Liver (tissue), 9 donors: Measurements from ENCODE around the gene TTC34. TPM values are rescaled to one million over a fixed set of nuclear protein-coding genes. Genes with fewer than 3 reads are reported as not detected.

Experiments
- DNase-seq: peaks from one replicate; pipeline ENCODE4 v3.0.0-alpha.2; 2017; ENCODE audit warnings: low spot score
- H3K27ac ChIP-seq, 2 donors: one replicate each; pipeline ENCODE4 v1.7.0; 2013; ENCODE audit warnings: inconsistent platforms in 2 of 2, low read length in 2 of 2, control low read depth in 1 of 2, low read depth in 1 of 2, mild to moderate bottlenecking in 1 of 2
- H3K27me3 ChIP-seq, 4 donors: one replicate each; pipeline versions ENCODE4 v1.6.1 to v1.7.0; 2013; ENCODE audit warnings: low read length in 3 of 4, inconsistent platforms in 1 of 4, mild to moderate bottlenecking in 1 of 4, moderate library complexity in 1 of 4; ENCODE audit not compliant: control insufficient read depth in 4 of 4, insufficient read depth in 4 of 4
- H3K36me3 ChIP-seq, 4 donors: one replicate each; pipeline versions ENCODE4 v1.6.1 to v1.7.0; 2013; ENCODE audit warnings: low read length in 3 of 4, mild to moderate bottlenecking in 3 of 4, low read depth in 1 of 4, moderate library complexity in 1 of 4; ENCODE audit not compliant: control insufficient read depth in 4 of 4, insufficient read depth in 3 of 4
- H3K4me1 ChIP-seq, 4 donors: one replicate each; pipeline versions ENCODE4 v1.6.1 to v1.7.0; 2013; ENCODE audit warnings: low read length in 3 of 4, mild to moderate bottlenecking in 3 of 4, moderate library complexity in 1 of 4; ENCODE audit not compliant: control insufficient read depth in 4 of 4, insufficient read depth in 4 of 4
- H3K4me3 ChIP-seq, 3 donors: one replicate each; pipeline versions ENCODE4 v1.6.1 to v1.7.0; 2013; ENCODE audit warnings: low read length in 3 of 3, control low read depth in 1 of 3, low read depth in 1 of 3, mild to moderate bottlenecking in 1 of 3
- H3K9ac ChIP-seq, 2 donors: one replicate each; pipeline ENCODE4 v1.7.0; 2013; ENCODE audit warnings: low read length in 2 of 2, mild to moderate bottlenecking in 2 of 2, moderate library complexity in 2 of 2, control low read depth in 1 of 2, low read depth in 1 of 2
- H3K9me3 ChIP-seq, 4 donors: one replicate each; pipeline versions ENCODE4 v1.6.1 to v1.7.0; 2013; ENCODE audit warnings: low read length in 3 of 4; ENCODE audit not compliant: control insufficient read depth in 4 of 4
- ATF3 ChIP-seq: IDR thresholded peaks from 2 replicates; pipeline ENCODE4 v1.6.1; 2016; ENCODE audit warnings: antibody characterized with exemption
- EGR1 ChIP-seq, 2 donors: IDR thresholded peaks; 2 replicates each; pipeline ENCODE4 v1.6.1; 2016 to 2018; ENCODE audit warnings: antibody characterized with exemption in 2 of 2, low read depth in 2 of 2
- FOXA1 ChIP-seq: IDR thresholded peaks from 2 replicates; pipeline ENCODE4 v1.6.1; 2016; ENCODE audit warnings: antibody characterized with exemption
- FOXA2 ChIP-seq: IDR thresholded peaks from 2 replicates; pipeline ENCODE4 v1.6.1; 2016; ENCODE audit warnings: antibody characterized with exemption
- GABPA ChIP-seq, 2 donors: IDR thresholded peaks in 1 of 2; conservative IDR thresholded peaks in 1 of 2; 2 replicates each; pipeline ENCODE4 v1.6.1; 2016; ENCODE audit warnings: antibody characterized with exemption in 2 of 2, mild to moderate bottlenecking in 1 of 2, moderate library complexity in 1 of 2
- HNF4A ChIP-seq, 2 donors: conservative IDR thresholded peaks; 2 replicates each; pipeline ENCODE4 v1.6.1; 2016; ENCODE audit warnings: antibody characterized with exemption in 2 of 2, mild to moderate bottlenecking in 2 of 2
- HNF4G ChIP-seq: IDR thresholded peaks from 2 replicates; pipeline ENCODE4 v1.6.1; 2016; ENCODE audit warnings: antibody characterized with exemption
- JUND ChIP-seq, 2 donors: IDR thresholded peaks; 2 replicates each; pipeline ENCODE4 v1.6.1; 2016; ENCODE audit warnings: antibody characterized with exemption in 2 of 2
- NR2F2 ChIP-seq: IDR thresholded peaks from 2 replicates; pipeline ENCODE4 v1.6.1; 2016; ENCODE audit warnings: antibody characterized with exemption
- RAD21 ChIP-seq, 2 donors: IDR thresholded peaks; 2 replicates each; pipeline ENCODE4 v1.6.1; 2016; ENCODE audit warnings: antibody characterized with exemption in 2 of 2, mild to moderate bottlenecking in 2 of 2
- RXRA ChIP-seq, 2 donors: IDR thresholded peaks; 2 replicates each; pipeline ENCODE4 v1.6.1; 2017 to 2018; ENCODE audit warnings: antibody characterized with exemption in 2 of 2, mild to moderate bottlenecking in 1 of 2
- SP1 ChIP-seq: IDR thresholded peaks from 2 replicates; pipeline ENCODE4 v1.6.1; 2018; ENCODE audit warnings: antibody characterized with exemption, mild to moderate bottlenecking
- TAF1 ChIP-seq: conservative IDR thresholded peaks from 2 replicates; pipeline ENCODE4 v1.6.1; 2016; ENCODE audit warnings: antibody characterized with exemption, mild to moderate bottlenecking
- WGBS: extraction: QIAGEN DNeasy Blood & Tissue Kit; methylation state at CpG from one replicate; pipeline ENCODE4 v1.1.7; 2013; 5-methylcytosine and 5-hydroxymethylcytosine counted together
- polyA plus RNA-seq, 2 donors: library from polyadenylated mRNA; stranded (reverse) in 1 of 2; unstranded in 1 of 2; fragments of 200-250 nt in 1 of 2; fragments of >200 nt in 1 of 2; fragmentation: Nextera tagmentation in 1 of 2; extraction: Ambion mirVana in 1 of 2; gene quantifications; one replicate each; pipeline versions ENCODE4 v1.2.1 to v1.2.3, GENCODE V29; 2013 to 2015
- total RNA-seq, 2 donors: library from RNA; depleted of rRNA; stranded (reverse); fragments of >200 nt; gene quantifications; one replicate each; pipeline ENCODE4 v1.2.3, GENCODE V29; 2014
- TF ChIP-seq, protein P1 (sequence below): IDR thresholded peaks from 2 replicates; pipeline ENCODE4 v1.6.1; 2016; ENCODE audit warnings: antibody characterized with exemption, mild to moderate bottlenecking
- TF ChIP-seq, protein P2 (sequence below): IDR thresholded peaks from 2 replicates; pipeline ENCODE4 v1.6.1; 2016; ENCODE audit warnings: antibody characterized with exemption
- TF ChIP-seq, protein P3 (sequence below): IDR thresholded peaks from 2 replicates; pipeline ENCODE4 v1.6.1; 2016; ENCODE audit warnings: antibody characterized with exemption
- donor health status: healthy.
- donor health status: healthy.
- donor health status: healthy.
- donor health status: healthy.
- donor health status: healthy.

Gene TTC34
- total and polyA plus RNA-seq, 4 donors, result 0.01 to 0.25 (median 0.08) TPM; not detected in 1

GRCh38 chr1:2605509-2606395 is 195.7 kb downstream of the TTC34 start (continued):
- TF ChIP-seq, protein P1, sequence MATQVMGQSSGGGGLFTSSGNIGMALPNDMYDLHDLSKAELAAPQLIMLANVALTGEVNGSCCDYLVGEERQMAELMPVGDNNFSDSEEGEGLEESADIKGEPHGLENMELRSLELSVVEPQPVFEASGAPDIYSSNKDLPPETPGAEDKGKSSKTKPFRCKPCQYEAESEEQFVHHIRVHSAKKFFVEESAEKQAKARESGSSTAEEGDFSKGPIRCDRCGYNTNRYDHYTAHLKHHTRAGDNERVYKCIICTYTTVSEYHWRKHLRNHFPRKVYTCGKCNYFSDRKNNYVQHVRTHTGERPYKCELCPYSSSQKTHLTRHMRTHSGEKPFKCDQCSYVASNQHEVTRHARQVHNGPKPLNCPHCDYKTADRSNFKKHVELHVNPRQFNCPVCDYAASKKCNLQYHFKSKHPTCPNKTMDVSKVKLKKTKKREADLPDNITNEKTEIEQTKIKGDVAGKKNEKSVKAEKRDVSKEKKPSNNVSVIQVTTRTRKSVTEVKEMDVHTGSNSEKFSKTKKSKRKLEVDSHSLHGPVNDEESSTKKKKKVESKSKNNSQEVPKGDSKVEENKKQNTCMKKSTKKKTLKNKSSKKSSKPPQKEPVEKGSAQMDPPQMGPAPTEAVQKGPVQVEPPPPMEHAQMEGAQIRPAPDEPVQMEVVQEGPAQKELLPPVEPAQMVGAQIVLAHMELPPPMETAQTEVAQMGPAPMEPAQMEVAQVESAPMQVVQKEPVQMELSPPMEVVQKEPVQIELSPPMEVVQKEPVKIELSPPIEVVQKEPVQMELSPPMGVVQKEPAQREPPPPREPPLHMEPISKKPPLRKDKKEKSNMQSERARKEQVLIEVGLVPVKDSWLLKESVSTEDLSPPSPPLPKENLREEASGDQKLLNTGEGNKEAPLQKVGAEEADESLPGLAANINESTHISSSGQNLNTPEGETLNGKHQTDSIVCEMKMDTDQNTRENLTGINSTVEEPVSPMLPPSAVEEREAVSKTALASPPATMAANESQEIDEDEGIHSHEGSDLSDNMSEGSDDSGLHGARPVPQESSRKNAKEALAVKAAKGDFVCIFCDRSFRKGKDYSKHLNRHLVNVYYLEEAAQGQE, result no peak
- TF ChIP-seq HNF4A (conservative IDR thresholded peaks at IDR 0.05), result no peak
- TF ChIP-seq SP1, result no peak
- TF ChIP-seq, protein P2, sequence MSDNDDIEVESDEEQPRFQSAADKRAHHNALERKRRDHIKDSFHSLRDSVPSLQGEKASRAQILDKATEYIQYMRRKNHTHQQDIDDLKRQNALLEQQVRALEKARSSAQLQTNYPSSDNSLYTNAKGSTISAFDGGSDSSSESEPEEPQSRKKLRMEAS, result no peak
- TF ChIP-seq RAD21 (IDR thresholded peaks at IDR 0.05), result no peak
- no peak for TF ChIP-seq RXRA (IDR thresholded peaks at IDR 0.05)
- TF ChIP-seq JUND (IDR thresholded peaks at IDR 0.05), result no peak
- no peak for TF ChIP-seq GABPA (IDR thresholded peaks at IDR 0.05 in 1 of 2, conservative IDR thresholded peaks at IDR 0.05 in 1 of 2)
- no peak for TF ChIP-seq EGR1 (IDR thresholded peaks at IDR 0.05; ENCODE audit: low read depth in 2 of 2)

DNA sequence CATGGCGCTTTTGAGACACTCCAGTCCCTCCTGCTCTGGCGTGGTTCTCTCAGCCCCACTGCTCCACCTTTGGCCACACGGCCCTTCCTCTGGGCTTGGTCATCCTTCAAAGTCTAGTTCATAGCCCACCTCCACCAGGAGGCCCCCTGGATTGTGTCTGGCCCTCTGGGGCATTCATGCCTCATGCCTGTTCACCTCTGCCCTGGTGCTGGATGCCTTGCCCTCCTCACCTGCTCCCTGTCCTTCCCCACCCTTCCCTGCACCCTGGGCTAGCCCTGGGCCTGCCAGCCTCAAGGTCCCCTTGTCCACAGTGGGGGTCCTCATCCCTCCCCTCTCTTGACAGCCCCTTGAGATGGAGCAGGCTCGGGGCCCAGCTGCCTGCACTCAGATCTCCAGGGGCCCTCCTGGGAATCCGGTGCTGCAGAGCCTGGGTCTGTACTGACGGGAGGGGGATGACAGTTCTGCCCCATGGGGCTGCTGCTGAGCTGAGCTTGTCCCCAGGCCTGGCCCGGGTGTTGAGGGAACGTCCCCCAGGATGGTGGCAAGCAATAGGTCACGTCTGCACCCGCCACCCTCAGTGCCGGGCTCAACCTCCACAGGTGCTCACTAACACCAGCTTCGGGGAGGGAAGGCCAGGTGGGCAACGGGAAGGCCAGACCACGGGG is 196.5 kb downstream of the TTC34 start:
- no peak overlapping the region for H3K9ac ChIP-seq
- DNase-seq, result no peak
- no peaks in the 10 kb centered on the region for H3K4me1 ChIP-seq
- no peaks in the 10 kb centered on the region for H3K27me3 ChIP-seq
- H3K27ac ChIP-seq, result no peak overlapping the region
- 87% methylated on average over 14 of the region's 14 CpGs for WGBS
- H3K9me3 ChIP-seq, result no peaks in the 10 kb centered on the region
- H3K4me3 ChIP-seq, result no peak overlapping the region
- no peak for TF ChIP-seq TAF1
- TF ChIP-seq NR2F2, result no peak
- no peak for TF ChIP-seq HNF4G
- TF ChIP-seq, protein P3, sequence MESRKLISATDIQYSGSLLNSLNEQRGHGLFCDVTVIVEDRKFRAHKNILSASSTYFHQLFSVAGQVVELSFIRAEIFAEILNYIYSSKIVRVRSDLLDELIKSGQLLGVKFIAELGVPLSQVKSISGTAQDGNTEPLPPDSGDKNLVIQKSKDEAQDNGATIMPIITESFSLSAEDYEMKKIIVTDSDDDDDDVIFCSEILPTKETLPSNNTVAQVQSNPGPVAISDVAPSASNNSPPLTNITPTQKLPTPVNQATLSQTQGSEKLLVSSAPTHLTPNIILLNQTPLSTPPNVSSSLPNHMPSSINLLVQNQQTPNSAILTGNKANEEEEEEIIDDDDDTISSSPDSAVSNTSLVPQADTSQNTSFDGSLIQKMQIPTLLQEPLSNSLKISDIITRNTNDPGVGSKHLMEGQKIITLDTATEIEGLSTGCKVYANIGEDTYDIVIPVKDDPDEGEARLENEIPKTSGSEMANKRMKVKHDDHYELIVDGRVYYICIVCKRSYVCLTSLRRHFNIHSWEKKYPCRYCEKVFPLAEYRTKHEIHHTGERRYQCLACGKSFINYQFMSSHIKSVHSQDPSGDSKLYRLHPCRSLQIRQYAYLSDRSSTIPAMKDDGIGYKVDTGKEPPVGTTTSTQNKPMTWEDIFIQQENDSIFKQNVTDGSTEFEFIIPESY, result no peak
- TF ChIP-seq SP1, result no peak
- TF ChIP-seq, protein P1, result no peak
- no peak for TF ChIP-seq RXRA (IDR thresholded peaks at IDR 0.05)
- TF ChIP-seq EGR1 (IDR thresholded peaks at IDR 0.05; ENCODE audit: low read depth in 2 of 2), result no peak
- TF ChIP-seq FOXA2, result no peak
- no peak for TF ChIP-seq RAD21 (IDR thresholded peaks at IDR 0.05)
- no peak for TF ChIP-seq HNF4A (conservative IDR thresholded peaks at IDR 0.05)
- no peak for TF ChIP-seq ATF3
- TF ChIP-seq GABPA (IDR thresholded peaks at IDR 0.05 in 1 of 2, conservative IDR thresholded peaks at IDR 0.05 in 1 of 2), result no peak
- TF ChIP-seq FOXA1, result no peak
- H3K36me3 ChIP-seq, result no peaks in the 10 kb centered on the region
